ENCODE measurements around the gene SIK3.
"Not testable (repeated sequence)": the region's sequence is repeated elsewhere in the genome, so short reads cannot be mapped to it uniquely, and the experiment has no call there.

SIK3 gene

DNA sequence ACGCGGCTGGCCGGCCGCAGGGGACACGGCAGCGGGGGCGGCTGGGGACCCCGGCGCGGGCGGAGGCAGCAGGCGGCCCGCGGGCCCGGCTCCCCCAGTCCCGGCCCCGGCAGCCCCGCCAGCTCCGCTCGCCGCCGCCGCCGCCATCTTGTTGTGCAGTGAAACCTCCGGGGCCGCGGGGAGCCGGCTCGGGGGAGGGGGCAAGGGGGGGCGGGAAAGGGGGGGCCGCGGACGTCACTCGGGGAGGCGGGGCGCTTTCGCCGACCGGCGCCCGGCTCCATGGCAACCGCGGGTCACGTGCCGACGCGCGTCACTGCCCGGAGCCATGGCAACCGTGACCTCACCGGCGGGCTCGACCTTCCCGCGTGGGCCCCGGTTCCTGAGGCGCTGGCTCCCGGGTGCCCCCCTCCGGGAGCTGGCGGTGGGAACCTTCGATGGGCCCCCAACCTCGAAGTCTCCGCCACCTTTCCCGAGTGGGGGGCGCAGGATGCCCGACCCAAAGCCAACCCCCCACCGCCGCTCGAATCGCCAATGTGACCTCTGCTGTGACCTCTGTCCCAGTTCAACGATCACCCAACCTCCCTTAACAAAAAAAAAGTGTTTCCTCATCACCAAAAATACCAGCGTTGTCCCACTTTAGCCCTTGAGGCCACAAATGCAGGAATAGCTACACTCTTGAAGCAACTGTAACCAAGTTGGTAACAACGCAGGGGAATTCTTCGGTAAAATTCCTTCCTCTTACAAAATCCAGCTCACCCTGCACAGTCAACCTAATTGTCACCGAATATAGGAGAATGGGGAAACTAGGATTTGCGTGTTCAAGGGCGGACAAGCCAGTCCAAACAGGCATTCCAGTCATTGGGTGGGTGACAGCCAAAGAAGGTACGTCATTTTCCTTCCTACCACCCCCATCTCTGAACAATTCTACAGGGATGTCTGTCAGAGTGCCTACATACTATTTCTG, at the start of gene SIK3:
Gene SIK3, minus strand, starts transcription at position 160 of the 964 bp plus-strand sequence. Its CDS starts 13 bp downstream, at position 147.
- peak; percentile 86 to 93 for DNase-seq (ENCODE audit: low read depth in 1 of 2, low spot score in 1 of 2)

DNA sequence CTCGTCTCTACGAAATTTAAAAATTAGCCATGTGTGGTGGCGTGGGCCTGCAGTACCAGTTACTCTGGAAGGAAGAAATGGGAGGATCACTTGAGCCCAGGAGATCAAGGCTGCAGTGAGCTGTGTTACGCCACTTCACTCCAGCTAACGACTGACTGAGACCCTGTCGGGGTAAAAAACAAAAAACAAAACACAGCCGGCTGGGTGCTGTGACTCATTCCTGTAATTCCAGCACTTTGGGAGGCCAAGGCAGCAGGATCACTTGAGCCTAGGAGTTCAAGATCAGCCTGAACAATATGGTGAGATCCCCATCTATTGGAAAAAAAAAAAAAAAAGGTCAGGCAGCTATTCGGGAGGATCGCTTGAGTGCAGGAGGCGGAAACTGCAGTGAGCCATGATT, 48.3 kb upstream of the SIK3 start:
- DNase-seq (ENCODE audit: low read depth in 1 of 2, low spot score in 1 of 2) = no peak

DNA sequence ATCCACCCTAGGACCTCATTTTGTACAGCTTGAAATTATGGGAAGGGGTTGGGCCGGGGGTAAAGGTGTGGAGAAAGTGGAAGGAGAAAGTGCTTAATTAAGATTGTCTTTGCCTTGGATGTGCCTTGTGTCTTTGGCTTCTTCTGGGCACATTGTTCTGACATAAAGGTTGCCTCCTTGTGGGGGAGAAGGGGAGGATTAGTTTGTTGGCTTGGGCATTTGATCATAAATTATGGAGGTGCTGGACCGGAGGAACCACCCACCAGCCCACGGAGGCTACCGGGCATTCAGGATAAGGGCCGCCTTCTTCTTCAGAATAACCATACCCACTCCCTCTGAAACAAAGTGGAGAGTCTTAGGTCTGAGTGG, 47.1 kb upstream of the SIK3 start:
- DNase-seq (ENCODE audit: low read depth in 1 of 2, low spot score in 1 of 2) = no peak

DNA sequence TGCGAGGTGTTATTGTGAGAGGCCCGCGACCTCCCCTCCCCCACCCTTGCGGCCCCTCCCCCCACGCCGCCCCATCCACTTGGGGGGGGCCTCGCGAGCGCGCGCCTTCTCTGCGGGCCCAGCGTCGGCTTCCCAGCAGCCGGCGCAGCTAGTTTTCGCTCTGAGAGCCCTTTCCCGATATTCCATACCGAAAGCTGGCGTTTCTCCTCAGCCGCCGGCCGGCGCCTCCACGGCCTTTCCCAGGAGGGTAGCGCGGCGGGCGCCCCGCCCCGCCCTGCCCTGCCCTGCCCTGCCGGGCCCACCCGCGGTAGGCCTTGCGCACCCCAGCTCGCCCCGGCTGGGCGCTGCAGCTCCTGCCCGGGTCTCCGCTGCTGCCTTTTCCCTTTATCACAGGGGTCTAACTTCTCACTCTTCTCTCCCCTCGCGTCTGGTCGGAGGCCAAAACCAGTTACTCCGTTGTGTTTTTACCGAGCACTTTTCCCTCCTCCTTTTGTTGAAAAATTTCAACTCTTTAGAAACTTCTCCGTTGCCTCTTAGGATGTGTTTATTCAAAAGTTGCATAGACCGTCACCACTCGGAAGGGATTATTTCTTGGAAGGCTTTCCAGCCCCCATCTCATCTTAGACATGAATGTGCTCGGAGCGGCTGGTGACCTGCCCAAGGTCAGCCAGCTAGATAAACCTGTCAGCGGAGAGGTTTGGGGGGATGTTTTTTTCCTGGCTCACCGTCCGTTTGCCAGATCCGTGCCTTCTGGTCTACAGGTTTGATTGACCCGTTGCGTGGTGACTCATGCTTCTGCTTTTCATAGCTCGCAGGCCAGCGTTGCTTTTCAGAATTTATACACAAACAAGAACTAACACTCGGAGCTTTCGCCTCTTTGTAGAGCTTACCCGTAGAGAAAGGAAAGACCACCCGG, 46.5 kb upstream of the SIK3 start:
- DNase-seq (ENCODE audit: low read depth in 1 of 2, low spot score in 1 of 2) = peak in 1 of 2 donors; percentile 9

DNA sequence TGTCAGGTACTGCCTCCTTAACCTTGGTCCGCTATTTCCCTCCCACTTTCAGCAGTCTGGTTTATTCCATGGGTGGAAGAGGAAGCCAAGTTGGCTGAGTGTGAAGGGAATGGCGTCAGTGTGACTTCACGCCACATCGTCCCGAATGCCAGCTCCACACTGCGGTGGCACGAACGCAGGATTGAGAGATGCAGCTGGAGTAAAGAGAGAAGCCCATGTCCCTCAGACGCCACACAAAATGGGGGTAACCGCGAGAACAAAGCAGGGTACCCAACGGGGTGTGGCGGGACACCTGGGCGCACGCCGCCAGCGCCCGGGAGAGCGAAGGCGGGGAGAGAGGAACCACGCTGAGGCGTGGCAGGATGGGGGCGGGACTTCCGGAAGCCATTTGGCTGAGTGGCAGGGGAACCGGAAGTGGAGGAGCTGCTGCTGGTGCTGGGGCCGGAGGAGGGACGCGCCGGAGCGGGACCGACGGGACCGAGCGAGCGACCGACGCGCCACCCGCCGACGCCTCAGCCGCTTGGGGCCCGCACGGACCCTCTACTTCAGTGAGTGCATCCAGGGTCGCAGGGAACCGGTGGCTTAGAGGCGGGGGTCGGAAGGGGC, 45.7 kb upstream of the SIK3 start, which contains the start of gene PAFAH1B2:
Gene PAFAH1B2, plus strand, starts transcription at position 417 of the 606 bp plus-strand sequence. CDS start 8,161 bp downstream, outside the sequence.
- peak; percentile 85 to 92 for DNase-seq (ENCODE audit: low read depth in 1 of 2, low spot score in 1 of 2)

DNA sequence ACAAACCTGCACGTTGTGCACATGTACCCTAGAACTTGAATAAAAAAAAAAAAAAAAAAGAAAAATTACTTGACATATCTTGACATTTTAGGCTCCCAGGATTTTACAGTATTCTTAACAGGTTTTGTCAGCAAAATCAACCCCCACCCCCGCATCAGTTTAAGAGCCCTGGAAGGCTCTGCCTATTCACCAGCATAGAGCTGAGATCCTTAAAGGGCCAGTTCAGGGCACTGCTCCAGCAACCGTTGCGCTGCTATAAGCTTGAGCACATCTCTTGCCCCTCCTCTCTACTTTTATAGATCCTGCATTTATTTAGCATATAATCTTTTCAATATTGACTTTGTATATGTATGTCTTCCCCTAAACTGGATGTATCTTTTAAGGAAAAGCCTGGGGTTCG, 45.2 kb upstream of the SIK3 start:
- DNase-seq (ENCODE audit: low read depth in 1 of 2, low spot score in 1 of 2) = peak in 1 of 2 donors; percentile 5

DNA sequence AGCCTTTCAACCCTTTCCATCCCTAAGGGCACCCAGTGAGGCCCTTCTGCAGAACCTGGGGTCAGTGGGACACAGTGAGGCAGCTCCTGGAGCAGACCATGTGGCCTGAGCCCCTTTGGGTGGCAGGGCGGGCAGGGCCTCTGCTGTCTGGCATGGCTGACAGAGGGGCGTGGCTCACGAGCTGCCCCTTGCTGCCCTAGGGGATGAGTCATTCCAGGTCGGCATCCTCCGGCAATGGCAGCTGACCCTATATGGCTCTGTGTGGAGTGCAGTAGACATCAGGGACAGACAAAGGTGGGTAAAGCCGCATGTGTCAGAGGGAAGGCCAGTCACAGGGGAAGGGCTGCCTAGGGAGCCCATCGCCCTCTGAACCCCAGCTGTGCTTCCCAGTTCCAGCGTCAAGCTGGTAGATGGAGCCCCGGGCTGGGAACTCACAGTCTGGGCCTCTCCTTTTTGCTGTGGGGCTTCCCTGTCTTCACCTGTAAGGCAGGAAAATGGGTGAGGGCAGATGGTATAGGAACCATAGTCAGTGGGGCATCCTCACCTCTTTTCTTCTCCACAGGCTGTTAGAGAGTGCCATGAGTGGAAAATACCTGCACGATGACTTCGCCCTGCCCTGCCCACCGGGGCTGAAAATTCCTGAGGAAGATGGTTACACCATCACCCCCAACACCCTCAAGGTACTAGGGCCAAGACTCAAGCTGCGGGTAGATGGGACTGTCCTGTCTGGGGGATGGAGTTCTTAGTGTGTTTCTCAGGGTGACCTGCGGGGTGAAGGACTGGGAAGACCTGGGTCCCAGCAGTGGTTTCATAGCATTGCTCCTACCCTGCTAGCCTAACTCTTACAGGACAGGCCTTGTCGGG, 39.2 kb upstream of the SIK3 start:
- DNase-seq (ENCODE audit: low read depth in 1 of 2, low spot score in 1 of 2) = not testable (repeated sequence)

DNA sequence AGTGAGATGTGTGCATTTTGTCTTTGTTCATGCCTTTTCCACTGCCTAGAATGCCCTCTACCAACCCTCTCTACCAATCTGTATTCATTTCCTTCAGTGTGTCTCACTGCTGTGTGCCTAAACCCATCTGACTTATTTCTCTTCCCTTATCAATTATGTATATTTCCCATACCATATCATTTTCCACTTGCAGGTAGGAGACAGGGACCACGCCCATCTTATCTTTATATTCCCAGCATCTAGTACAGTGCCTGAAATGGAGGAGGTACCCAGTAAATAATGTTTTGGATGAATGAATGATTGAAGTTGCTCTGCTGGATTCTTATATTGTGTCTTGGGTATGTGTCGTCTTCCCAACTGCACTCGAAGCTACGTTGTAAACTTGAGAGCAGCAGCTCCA, 36.8 kb upstream of the SIK3 start:
- DNase-seq (ENCODE audit: low read depth in 1 of 2, low spot score in 1 of 2) = not testable (repeated sequence)

DNA sequence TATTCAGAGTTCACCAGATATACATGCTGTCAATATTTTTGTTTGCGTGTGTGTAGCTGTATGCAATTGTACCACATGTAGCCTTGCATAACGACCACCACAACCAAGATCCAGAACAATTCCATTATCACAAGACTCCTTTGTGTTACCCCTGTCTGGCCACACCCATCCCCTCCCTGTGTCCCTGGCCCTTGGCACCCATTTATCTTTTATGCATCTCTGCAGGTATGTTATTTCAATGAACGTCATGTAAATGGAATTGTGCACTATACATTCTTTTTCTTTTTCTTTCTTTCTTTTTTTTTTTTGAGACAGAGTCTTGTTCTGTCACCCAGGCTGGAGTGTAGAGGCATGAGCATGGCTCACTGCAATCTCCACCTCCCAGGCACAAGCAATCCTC, 36.2 kb upstream of the SIK3 start:
- DNase-seq (ENCODE audit: low read depth in 1 of 2, low spot score in 1 of 2) = no peak

DNA sequence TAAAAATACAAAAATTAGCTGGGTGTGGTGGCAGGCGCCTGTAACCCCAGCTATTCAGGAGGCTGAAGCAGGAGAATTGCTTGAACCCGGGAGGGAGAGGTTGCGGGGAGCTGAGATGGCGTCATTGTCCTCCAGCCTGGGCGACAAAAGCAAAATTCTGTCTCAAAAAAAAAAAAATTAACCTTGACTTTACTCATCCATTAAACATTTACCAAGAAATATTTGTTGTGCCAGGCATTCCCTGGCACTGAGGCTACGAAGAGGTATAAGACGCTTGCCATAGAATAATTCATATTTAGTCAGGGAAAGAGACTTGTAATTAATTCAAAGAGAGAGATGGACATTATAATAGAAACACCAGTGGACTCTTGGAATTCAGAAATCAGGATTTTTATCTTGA, 32.7 kb upstream of the SIK3 start:
- DNase-seq (ENCODE audit: low read depth in 1 of 2, low spot score in 1 of 2) = no peak

DNA sequence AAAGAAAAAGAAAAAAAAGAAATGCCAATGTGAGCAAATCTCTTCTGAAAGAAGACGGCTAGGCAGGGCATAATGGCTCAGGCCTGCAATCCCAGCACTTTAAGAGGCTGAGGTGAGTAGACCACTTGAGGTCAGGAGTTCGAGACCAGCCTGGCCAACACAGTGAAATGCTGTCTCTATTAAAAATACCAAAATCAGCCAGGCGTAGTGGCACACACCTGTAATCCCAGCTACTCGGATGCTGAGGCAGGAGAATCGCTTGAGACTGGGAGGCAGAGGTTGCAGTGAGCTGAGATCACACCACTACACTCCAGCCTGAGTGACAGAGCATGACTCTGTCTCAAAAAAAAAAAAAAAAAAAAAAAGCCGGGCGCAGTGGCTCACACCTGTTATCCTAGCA, 32.2 kb upstream of the SIK3 start:
- not testable (repeated sequence) for DNase-seq (ENCODE audit: low read depth in 1 of 2, low spot score in 1 of 2)

DNA sequence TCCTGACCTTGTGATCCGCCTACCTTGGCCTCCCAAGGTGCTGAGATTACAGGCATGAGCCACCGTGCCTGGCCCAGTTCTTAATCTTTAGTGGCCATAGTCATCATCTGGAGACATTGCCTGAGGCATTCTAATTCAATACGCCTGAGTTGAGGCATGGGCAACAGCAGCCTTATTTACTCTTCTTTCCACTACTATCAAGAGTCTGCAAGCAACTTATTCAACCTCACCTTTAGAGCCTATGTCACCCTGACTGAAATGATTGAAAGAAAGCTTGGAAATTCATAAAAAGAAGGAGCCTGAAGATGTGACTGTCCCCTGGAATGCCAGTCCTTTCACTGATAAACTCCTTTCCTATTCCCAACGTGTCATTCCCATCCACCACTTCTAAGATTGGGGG, 30.1 kb upstream of the SIK3 start:
- no peak for DNase-seq (ENCODE audit: low read depth in 1 of 2, low spot score in 1 of 2)

DNA sequence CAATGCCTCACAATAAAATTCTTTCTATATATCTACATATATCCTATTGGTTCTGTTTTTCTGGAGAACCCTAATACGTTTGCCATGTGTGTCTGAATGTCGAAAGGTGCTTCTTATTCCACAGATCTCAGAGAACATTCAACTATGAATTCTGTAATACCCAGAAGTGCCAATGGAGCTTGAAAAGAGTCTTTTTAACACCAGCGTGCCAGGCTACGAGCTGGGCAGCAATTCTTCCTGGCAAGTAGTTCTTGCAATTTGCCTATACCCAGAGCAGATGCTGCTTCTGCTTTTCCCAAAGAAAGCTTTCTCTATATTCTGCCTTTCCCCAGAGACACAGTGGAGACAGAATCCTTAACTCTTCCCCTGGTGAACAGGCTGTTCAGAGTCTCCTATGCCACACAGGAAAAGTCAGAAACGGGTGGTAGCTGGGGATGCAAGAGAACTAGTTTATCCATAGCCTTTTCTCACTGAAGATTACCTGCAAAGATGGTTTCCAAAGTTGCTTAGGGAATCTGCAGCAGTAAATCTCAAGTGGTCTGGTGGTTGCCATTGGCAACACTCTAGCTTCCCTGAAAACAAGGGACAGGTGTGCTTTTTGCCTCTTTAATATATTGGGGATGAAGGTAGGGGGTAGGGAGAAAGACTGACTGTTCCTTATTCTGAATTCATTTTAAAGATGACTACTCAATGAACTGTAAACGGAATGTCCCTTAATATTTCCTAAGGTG, 29.1 kb upstream of the SIK3 start:
- no peak for DNase-seq (ENCODE audit: low read depth in 1 of 2, low spot score in 1 of 2)

DNA sequence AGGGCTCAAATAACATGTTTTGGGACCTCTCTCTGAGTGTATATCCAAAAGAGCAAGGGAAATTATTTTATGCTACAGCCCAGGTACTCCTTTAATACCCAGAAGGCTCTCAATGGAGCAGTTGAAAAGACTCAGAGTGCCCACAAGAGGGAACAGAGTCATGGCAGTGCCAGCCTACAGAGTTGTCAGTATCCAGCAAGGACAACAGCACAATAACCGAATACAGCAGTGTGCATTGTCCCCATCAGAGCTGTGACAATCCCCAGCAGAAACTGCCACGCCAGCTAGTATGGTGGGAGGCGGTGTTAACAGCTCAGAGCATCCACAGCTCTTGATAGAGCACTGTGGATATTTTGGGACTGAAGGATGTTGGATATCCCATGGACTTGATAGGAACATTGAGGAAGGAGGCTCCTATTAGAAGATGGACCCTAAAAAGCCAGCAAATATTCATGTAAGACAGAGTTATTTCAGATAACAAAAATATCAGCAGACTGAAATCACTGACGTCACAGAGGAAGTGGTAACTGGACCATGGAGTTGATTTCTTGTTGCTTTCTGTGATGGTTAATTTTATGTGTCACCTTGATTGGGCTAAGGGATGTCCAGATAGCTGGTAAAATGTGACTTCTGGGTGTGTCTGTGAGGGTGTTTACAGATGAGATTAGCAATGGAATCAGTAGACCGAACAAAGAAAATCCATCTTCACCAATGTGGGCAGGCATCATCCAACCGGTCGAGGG, 28.2 kb upstream of the SIK3 start:
- DNase-seq (ENCODE audit: low read depth in 1 of 2, low spot score in 1 of 2) = no peak

DNA sequence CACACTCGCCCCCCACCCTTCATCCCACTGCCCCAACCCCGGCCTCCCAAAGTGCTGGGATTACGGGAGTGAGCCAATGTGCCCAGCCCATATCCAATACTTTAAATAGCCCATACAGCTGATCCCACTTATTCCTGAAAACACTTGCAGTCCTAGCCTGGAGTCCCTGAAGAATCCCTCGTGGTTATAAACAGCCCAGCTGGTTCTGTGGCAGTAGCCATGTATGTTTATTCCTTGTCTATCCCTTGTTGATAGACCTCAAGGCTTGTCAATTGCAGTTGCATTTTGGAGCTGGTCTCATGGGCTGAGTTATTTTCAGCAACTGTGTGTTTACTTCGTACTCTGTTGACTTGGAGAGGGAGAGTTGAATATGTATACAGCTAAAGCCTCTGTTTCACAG, 24.3 kb upstream of the SIK3 start:
- no peak for DNase-seq (ENCODE audit: low read depth in 1 of 2, low spot score in 1 of 2)

DNA sequence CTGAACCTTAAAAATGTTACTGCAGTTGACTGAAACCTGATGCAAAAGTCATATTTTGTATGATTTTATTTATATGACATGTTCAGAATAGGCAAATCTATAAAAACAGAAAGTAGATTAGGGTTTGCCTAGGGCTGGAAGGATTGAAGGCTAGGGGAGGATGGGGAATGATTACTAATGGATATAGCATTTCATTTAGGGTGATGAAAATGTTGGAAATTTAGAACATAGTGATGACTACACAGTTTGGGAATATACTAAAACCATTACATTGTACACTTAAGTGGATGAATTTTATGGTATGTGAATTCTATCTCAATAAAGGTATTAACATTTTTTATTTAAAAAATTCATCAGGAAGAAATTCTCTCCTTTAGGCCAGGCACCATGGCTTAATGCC, 22.9 kb upstream of the SIK3 start:
- no peak for DNase-seq (ENCODE audit: low read depth in 1 of 2, low spot score in 1 of 2)

DNA sequence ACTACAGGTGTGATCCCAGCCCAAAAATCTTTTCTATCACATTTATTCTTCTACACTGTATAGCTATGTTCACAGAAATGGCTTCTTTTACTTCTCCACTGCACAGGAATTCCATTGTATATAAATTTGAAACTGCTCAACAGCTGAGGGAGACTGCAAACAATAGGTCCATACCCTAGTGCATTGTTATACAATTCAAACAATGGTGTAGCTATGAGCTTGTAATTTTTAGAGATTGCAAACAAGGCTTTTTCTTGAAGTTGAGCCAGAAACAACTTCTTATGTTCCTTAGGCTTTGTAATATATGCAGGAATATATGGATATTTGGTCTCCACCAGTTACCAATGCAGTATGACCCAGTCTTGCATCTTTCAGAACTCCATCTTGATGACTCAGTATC, 19.5 kb upstream of the SIK3 start:
- DNase-seq (ENCODE audit: low read depth in 1 of 2, low spot score in 1 of 2) = no peak

DNA sequence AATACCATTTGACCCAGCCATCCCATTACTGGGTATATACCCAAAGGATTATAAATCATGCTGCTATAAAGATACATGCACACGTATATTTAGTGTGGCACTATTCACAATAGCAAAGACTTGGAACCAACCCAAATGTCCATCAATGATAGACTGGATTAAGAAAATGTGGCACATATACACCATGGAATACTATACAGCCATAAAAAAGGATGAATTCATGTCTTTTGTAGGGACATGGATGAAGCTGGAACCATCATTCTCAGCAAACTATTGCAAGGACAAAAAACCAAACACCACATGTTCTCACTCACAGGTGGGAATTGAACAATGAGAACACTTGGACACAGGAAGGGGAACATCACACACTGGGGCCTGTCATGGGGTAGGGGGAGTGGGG, 14.7 kb upstream of the SIK3 start:
- not testable (repeated sequence) for DNase-seq (ENCODE audit: low read depth in 1 of 2, low spot score in 1 of 2)

DNA sequence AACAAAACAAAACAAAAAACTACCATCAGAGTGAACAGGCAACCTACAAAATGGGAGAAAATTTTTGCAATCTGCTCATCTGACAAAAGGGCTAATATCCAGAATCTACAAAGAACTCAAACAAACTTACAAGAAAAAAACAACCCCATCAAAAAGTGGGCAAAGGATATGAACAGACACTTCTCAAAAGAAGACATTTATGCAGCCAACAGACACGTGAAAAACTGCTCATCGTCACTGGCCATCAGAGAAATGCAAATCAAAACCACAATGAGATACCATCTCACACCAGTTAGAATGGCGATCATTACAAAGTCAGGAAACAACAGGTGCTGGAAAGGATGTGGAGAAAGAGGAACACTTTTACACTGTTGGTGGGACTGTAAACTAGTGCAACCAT, 14.3 kb upstream of the SIK3 start:
- DNase-seq (ENCODE audit: low read depth in 1 of 2, low spot score in 1 of 2) = not testable (repeated sequence)

Measured in stimulated activated CD4-positive, alpha-beta T cell treated with anti-CD3 and anti-CD28 coated beads, Interleukin-15, amount 100 ng/mL, for 1 hour (primary cell).